ENCODE measurements around the gene RAMP1. TPM values are rescaled to one million over a fixed set of nuclear protein-coding genes. Genes with fewer than 3 reads are reported as not detected.

The RAMP1 gene
- total and polyA plus RNA-seq, 9 donors = 1.8 to 62.5 (median 29.4) TPM

DNA sequence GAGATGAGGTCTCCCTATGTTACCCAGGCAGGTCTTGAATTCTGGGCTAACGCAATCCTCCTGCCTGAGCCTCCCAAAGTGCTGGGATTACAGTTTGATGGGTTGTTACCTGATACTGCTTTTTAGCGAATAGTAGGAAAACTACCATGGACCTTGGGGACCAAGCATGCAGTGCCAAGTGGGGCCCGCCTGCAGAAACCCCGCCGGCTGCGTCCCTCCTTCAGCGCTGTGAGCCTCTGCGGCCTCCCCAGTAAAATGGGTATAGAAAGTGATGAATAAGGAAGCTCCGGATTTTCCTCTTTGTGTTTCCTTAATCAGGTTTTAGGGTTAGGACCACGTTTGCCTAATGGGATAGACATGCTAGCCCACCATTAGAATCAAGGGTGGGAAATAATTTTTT lies 30.4 kb downstream of the RAMP1 start:
- WGBS, 3 donors = 95 to 97% (median 96%) methylated on average over 10 of the region's 10 CpGs
- intact Hi-C loops (cut with DNase I) = no loop called here
- H3K9me3 ChIP-seq = no peaks in the 10 kb centered on the region
- no peak overlapping the region for H3K27ac ChIP-seq
- no peaks in the 10 kb centered on the region for H3K36me3 ChIP-seq
- H3K4me3 ChIP-seq = no peak overlapping the region
- H3K27me3 ChIP-seq = no peaks in the 10 kb centered on the region
- TF ChIP-seq, protein P1, sequence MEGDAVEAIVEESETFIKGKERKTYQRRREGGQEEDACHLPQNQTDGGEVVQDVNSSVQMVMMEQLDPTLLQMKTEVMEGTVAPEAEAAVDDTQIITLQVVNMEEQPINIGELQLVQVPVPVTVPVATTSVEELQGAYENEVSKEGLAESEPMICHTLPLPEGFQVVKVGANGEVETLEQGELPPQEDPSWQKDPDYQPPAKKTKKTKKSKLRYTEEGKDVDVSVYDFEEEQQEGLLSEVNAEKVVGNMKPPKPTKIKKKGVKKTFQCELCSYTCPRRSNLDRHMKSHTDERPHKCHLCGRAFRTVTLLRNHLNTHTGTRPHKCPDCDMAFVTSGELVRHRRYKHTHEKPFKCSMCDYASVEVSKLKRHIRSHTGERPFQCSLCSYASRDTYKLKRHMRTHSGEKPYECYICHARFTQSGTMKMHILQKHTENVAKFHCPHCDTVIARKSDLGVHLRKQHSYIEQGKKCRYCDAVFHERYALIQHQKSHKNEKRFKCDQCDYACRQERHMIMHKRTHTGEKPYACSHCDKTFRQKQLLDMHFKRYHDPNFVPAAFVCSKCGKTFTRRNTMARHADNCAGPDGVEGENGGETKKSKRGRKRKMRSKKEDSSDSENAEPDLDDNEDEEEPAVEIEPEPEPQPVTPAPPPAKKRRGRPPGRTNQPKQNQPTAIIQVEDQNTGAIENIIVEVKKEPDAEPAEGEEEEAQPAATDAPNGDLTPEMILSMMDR (IDR thresholded peaks at IDR 0.05) = no peak
- TF ChIP-seq POLR2A (IDR thresholded peaks at IDR 0.05) = no peak
- TF ChIP-seq EP300 (IDR thresholded peaks at IDR 0.05) = no peak
- peaks cover 14% of the 10 kb centered on the region for H3K4me1 ChIP-seq (ENCODE audit: insufficient read depth)
- DNase-seq = peak in 1 of 5 donors; percentile 27

DNA sequence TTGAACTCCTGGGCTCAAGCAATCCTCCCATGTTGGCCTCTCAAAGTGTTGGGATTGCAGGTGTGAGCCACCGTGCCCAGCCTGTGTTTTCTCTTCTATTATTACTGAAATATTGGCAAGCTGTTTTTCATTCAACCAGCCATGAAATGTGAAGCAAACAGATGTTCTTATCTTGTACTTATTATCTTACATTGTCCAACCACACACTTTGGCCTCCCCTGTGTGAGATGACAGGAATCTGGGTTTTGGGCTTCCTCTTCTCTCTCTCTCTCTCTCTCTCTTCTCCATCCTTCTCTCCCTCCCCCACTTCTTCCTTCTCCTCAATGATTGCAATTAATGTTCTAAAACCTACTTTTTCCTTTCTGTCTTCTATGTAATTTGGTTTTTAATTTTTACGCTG lies 33.1 kb downstream of the RAMP1 start:
- Histone ChIP-seq H3K27ac (no peak overlapping the region), H3K27me3 (no peaks in the 10 kb centered on the region), H3K9me3 (no peaks in the 10 kb centered on the region), H3K4me1 (ENCODE audit: insufficient read depth) (no peaks in the 10 kb centered on the region), H3K4me3 (no peak overlapping the region), H3K36me3 (no peaks in the 10 kb centered on the region)
- no peak for DNase-seq
- WGBS, 3 donors = 66 to 81% (median 80%) methylated on average over 2 of the region's 2 CpGs
- TF ChIP-seq, protein P1 (IDR thresholded peaks at IDR 0.05) = no peak
- TF ChIP-seq EP300 (IDR thresholded peaks at IDR 0.05) (no peak), POLR2A (IDR thresholded peaks at IDR 0.05) (no peak)
- intact Hi-C loops (cut with DNase I) = no loop called here

DNA sequence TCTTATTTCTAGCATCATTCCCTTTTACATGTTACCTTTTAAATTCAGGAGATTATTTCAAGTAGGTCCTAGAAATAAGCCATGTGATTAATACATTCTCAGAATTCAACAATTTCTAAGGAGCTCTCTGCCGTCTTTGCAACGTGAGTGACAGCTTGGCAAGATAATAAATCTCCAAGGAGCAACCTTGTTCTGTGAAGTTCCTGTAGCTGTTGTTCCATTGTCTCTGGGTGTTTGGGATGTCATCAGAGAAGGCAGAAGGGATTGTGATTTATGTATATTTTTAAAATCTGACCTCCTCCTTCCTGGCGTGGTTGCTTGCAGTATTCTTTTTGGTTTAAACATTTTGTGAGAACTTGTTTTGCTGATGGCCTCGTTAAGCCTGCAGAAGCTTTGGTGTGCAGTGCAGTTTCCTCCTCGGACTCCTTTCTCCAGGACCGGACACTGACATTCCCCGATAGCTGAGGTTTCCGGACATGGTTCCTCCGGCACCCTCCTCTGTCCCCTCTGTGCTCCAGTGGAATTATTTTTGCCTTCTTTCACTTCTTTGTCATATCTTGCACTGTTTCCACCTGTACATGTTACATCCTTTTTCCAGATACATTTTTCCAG lies 33.7 kb downstream of the RAMP1 start:
- no peak for DNase-seq
- no peaks in the 10 kb centered on the region for H3K4me1 ChIP-seq (ENCODE audit: insufficient read depth)
- TF ChIP-seq, protein P1 (IDR thresholded peaks at IDR 0.05) = no peak
- no peak for TF ChIP-seq EP300 (IDR thresholded peaks at IDR 0.05)
- no peak for TF ChIP-seq POLR2A (IDR thresholded peaks at IDR 0.05)
- H3K4me3 ChIP-seq = no peak overlapping the region
- H3K9me3 ChIP-seq = no peaks in the 10 kb centered on the region
- intact Hi-C loops (cut with DNase I) = no loop called here
- no peaks in the 10 kb centered on the region for H3K27me3 ChIP-seq
- H3K27ac ChIP-seq = no peak overlapping the region
- 73 to 85% (median 79%) methylated on average over 9 of the region's 9 CpGs for WGBS, 3 donors
- H3K36me3 ChIP-seq = no peaks in the 10 kb centered on the region

DNA sequence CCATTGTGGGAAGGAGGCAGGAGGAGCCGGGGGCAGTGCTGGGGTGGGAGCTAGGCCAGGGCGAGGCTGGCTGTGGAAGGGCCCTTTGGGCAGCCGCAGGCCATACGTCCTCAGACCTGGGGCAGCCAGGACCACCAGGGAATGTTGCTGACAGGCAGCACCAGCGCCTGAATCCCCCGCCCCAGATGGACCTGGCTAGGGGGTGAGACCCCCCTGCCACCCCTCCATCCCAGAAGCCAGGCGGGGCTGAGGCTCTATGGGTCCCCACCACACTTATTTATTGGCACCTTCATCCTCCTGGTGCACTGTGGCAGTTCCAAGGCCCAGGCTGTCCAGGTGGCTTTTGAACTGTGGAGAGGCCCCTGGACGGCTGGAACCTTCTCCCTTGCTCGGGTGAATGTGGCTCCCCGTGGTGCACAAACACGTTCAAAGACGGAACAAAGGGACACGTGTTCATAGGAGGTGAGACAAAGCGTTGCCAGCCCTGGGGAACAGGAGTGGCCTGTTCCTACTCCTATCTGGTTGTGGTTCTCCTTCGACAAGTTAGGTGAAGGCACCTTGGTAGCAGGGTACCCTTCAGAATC lies 35.1 kb downstream of the RAMP1 start:
- Histone ChIP-seq H3K4me3 (no peak overlapping the region), H3K9me3 (no peaks in the 10 kb centered on the region), H3K4me1 (ENCODE audit: insufficient read depth) (no peaks in the 10 kb centered on the region), H3K27ac (no peak overlapping the region), H3K27me3 (no peaks in the 10 kb centered on the region), H3K36me3 (no peaks in the 10 kb centered on the region)
- TF ChIP-seq EP300 (IDR thresholded peaks at IDR 0.05) (no peak), POLR2A (IDR thresholded peaks at IDR 0.05) (no peak)
- TF ChIP-seq, protein P1 (IDR thresholded peaks at IDR 0.05) = no peak
- intact Hi-C loops (cut with DNase I) = no loop called here
- 94 to 97% (median 95%) methylated on average over 14 to 15 of the region's 15 CpGs for WGBS, 3 donors
- peak in 1 of 5 donors; percentile 34 for DNase-seq
